Measurements from ENCODE around the gene CYBC1.
A peak's percentile ranks its signal among the peaks of the same experiment; 100 is the strongest.

CYBC1 gene

GRCh38 chr17:82407255-82407654, 43.3 kb downstream of the CYBC1 start:
- H3K4me3 ChIP-seq (ENCODE audit: insufficient read length, low read depth) = no peak overlapping the region
- peaks cover 36% of the 10 kb centered on the region for H3K36me3 ChIP-seq (ENCODE audit: insufficient read depth, insufficient read length, low read length)
- H3K4me1 ChIP-seq (ENCODE audit: insufficient read depth, insufficient read length) = peaks cover 4% of the 10 kb centered on the region
- TF ChIP-seq YY1 (IDR thresholded peaks at IDR 0.05; ENCODE audit: insufficient read depth, insufficient read length) (no peak), SUZ12 (IDR thresholded peaks at IDR 0.05; ENCODE audit: extremely low read depth, insufficient read depth, insufficient read length) (no peak), ZNF274 (IDR thresholded peaks at IDR 0.05; ENCODE audit: low read depth, low read length) (no peak)
- no peak for DNase-seq (ENCODE audit: low read depth, low spot score)
- no peaks in the 10 kb centered on the region for H3K27me3 ChIP-seq (ENCODE audit: insufficient read depth, insufficient read length)
- no peaks in the 10 kb centered on the region for H3K9me3 ChIP-seq (ENCODE audit: insufficient read depth, low read length)
- H3K9ac ChIP-seq (ENCODE audit: insufficient read length, low read depth) = no peak overlapping the region

- DNase-seq (ENCODE audit: low read depth, low spot score) = no peak
- no peak for TF ChIP-seq ZNF274 (IDR thresholded peaks at IDR 0.05; ENCODE audit: low read depth, low read length)
- no peak for TF ChIP-seq YY1 (IDR thresholded peaks at IDR 0.05; ENCODE audit: insufficient read depth, insufficient read length)
- no peak for TF ChIP-seq SUZ12 (IDR thresholded peaks at IDR 0.05; ENCODE audit: extremely low read depth, insufficient read depth, insufficient read length)
- H3K36me3 ChIP-seq (ENCODE audit: insufficient read depth, insufficient read length, low read length) = peaks cover 36% of the 10 kb centered on the region
- no peak overlapping the region for H3K9ac ChIP-seq (ENCODE audit: insufficient read length, low read depth)
- H3K27me3 ChIP-seq (ENCODE audit: insufficient read depth, insufficient read length) = no peaks in the 10 kb centered on the region
- peaks cover 4% of the 10 kb centered on the region for H3K4me1 ChIP-seq (ENCODE audit: insufficient read depth, insufficient read length)
- H3K4me3 ChIP-seq (ENCODE audit: insufficient read length, low read depth) = no peak overlapping the region
- H3K9me3 ChIP-seq (ENCODE audit: insufficient read depth, low read length) = no peaks in the 10 kb centered on the region
Observed at GRCh38 chr17:82406131-82406671, 44.4 kb downstream of the CYBC1 start.

- TF ChIP-seq SUZ12 (IDR thresholded peaks at IDR 0.05; ENCODE audit: extremely low read depth, insufficient read depth, insufficient read length) (no peak), ZNF274 (IDR thresholded peaks at IDR 0.05; ENCODE audit: low read depth, low read length) (no peak), YY1 (IDR thresholded peaks at IDR 0.05; ENCODE audit: insufficient read depth, insufficient read length) (no peak)
Observed at GRCh38 chr17:82405051-82405450, 45.5 kb downstream of the CYBC1 start.

GRCh38 chr17:82403662-82404660, 46.6 kb downstream of the CYBC1 start:
- Histone ChIP-seq H3K9me3 (ENCODE audit: insufficient read depth, low read length) (no peaks in the 10 kb centered on the region), H3K36me3 (ENCODE audit: insufficient read depth, insufficient read length, low read length) (peaks cover 35% of the 10 kb centered on the region), H3K4me3 (ENCODE audit: insufficient read length, low read depth) (no peak overlapping the region), H3K27me3 (ENCODE audit: insufficient read depth, insufficient read length) (no peaks in the 10 kb centered on the region), H3K4me1 (ENCODE audit: insufficient read depth, insufficient read length) (no peaks in the 10 kb centered on the region), H3K9ac (ENCODE audit: insufficient read length, low read depth) (no peak overlapping the region)
- TF ChIP-seq ZNF274 (IDR thresholded peaks at IDR 0.05; ENCODE audit: low read depth, low read length) (no peak), YY1 (IDR thresholded peaks at IDR 0.05; ENCODE audit: insufficient read depth, insufficient read length) (no peak), SUZ12 (IDR thresholded peaks at IDR 0.05; ENCODE audit: extremely low read depth, insufficient read depth, insufficient read length) (no peak)
- no peak for DNase-seq (ENCODE audit: low read depth, low spot score)

More at GRCh38 chr17:82405051-82405450, 45.5 kb downstream of the CYBC1 start:
- DNase-seq (ENCODE audit: low read depth, low spot score) = no peak
- H3K9ac ChIP-seq (ENCODE audit: insufficient read length, low read depth) = no peak overlapping the region
- no peak overlapping the region for H3K4me3 ChIP-seq (ENCODE audit: insufficient read length, low read depth)
- H3K4me1 ChIP-seq (ENCODE audit: insufficient read depth, insufficient read length) = peaks cover 2% of the 10 kb centered on the region
- H3K9me3 ChIP-seq (ENCODE audit: insufficient read depth, low read length) = no peaks in the 10 kb centered on the region
- H3K27me3 ChIP-seq (ENCODE audit: insufficient read depth, insufficient read length) = no peaks in the 10 kb centered on the region
- peaks cover 36% of the 10 kb centered on the region for H3K36me3 ChIP-seq (ENCODE audit: insufficient read depth, insufficient read length, low read length)

GRCh38 chr17:82402865-82403264, 47.7 kb downstream of the CYBC1 start:
- no peak for DNase-seq (ENCODE audit: low read depth, low spot score)
- H3K4me1 ChIP-seq (ENCODE audit: insufficient read depth, insufficient read length) = no peaks in the 10 kb centered on the region
- H3K4me3 ChIP-seq (ENCODE audit: insufficient read length, low read depth) = no peak overlapping the region
- no peak overlapping the region for H3K9ac ChIP-seq (ENCODE audit: insufficient read length, low read depth)
- H3K27me3 ChIP-seq (ENCODE audit: insufficient read depth, insufficient read length) = no peaks in the 10 kb centered on the region
- H3K36me3 ChIP-seq (ENCODE audit: insufficient read depth, insufficient read length, low read length) = peaks cover 33% of the 10 kb centered on the region
- H3K9me3 ChIP-seq (ENCODE audit: insufficient read depth, low read length) = no peaks in the 10 kb centered on the region
- TF ChIP-seq SUZ12 (IDR thresholded peaks at IDR 0.05; ENCODE audit: extremely low read depth, insufficient read depth, insufficient read length) (no peak), ZNF274 (IDR thresholded peaks at IDR 0.05; ENCODE audit: low read depth, low read length) (no peak), YY1 (IDR thresholded peaks at IDR 0.05; ENCODE audit: insufficient read depth, insufficient read length) (no peak)

- H3K4me3 ChIP-seq (ENCODE audit: insufficient read length, low read depth) = no peak overlapping the region
- H3K9ac ChIP-seq (ENCODE audit: insufficient read length, low read depth) = no peak overlapping the region
- no peaks in the 10 kb centered on the region for H3K27me3 ChIP-seq (ENCODE audit: insufficient read depth, insufficient read length)
- TF ChIP-seq YY1 (IDR thresholded peaks at IDR 0.05; ENCODE audit: insufficient read depth, insufficient read length) (no peak), SUZ12 (IDR thresholded peaks at IDR 0.05; ENCODE audit: extremely low read depth, insufficient read depth, insufficient read length) (no peak), ZNF274 (IDR thresholded peaks at IDR 0.05; ENCODE audit: low read depth, low read length) (no peak)
- peaks cover 34% of the 10 kb centered on the region for H3K36me3 ChIP-seq (ENCODE audit: insufficient read depth, insufficient read length, low read length)
- no peaks in the 10 kb centered on the region for H3K9me3 ChIP-seq (ENCODE audit: insufficient read depth, low read length)
- H3K4me1 ChIP-seq (ENCODE audit: insufficient read depth, insufficient read length) = no peaks in the 10 kb centered on the region
- DNase-seq (ENCODE audit: low read depth, low spot score) = no peak
Observed at GRCh38 chr17:82400830-82401229, 49.7 kb downstream of the CYBC1 start.

- H3K27me3 ChIP-seq (ENCODE audit: insufficient read depth, insufficient read length) = no peaks in the 10 kb centered on the region
- H3K9me3 ChIP-seq (ENCODE audit: insufficient read depth, low read length) = no peaks in the 10 kb centered on the region
- no peak overlapping the region for H3K4me3 ChIP-seq (ENCODE audit: insufficient read length, low read depth)
- H3K36me3 ChIP-seq (ENCODE audit: insufficient read depth, insufficient read length, low read length) = peaks cover 34% of the 10 kb centered on the region
- DNase-seq (ENCODE audit: low read depth, low spot score) = no peak
- no peaks in the 10 kb centered on the region for H3K4me1 ChIP-seq (ENCODE audit: insufficient read depth, insufficient read length)
- no peak for TF ChIP-seq YY1 (IDR thresholded peaks at IDR 0.05; ENCODE audit: insufficient read depth, insufficient read length)
- no peak for TF ChIP-seq ZNF274 (IDR thresholded peaks at IDR 0.05; ENCODE audit: low read depth, low read length)
- TF ChIP-seq SUZ12 (IDR thresholded peaks at IDR 0.05; ENCODE audit: extremely low read depth, insufficient read depth, insufficient read length) = no peak
- peak overlapping the region; percentile 15 for H3K9ac ChIP-seq (ENCODE audit: insufficient read length, low read depth)
Observed at GRCh38 chr17:82400206-82400605, 50.3 kb downstream of the CYBC1 start.

Data from NT2/D1 (cell line).